ENCODE results near the gene RBBP8NL. TPM values are rescaled to one million over a fixed set of nuclear protein-coding genes. Genes with fewer than 3 reads are reported as not detected.

RBBP8NL gene
- total RNA-seq, 1 experiment from 2014 or later, result 0.28 TPM

- no peak for DNase-seq
- H3T11ph ChIP-seq (ENCODE audit: low read length), result no peak overlapping the region
- H3K23ac ChIP-seq (ENCODE audit: insufficient read length, low read depth, low read length), result no peak overlapping the region
- H3K79me1 ChIP-seq (ENCODE audit: insufficient read depth, low read depth, low read length, poor library complexity, severe bottlenecking), result no peaks in the 10 kb centered on the region
- WGBS (ENCODE audit: extremely low coverage, insufficient read length, low lambda C conversion rate), result no CpG with 5 or more reads among the region's 12 CpGs
- H4K8ac ChIP-seq (replicated peaks; ENCODE audit: insufficient read length, low read depth, low read length), result no peak overlapping the region
- no peaks in the 10 kb centered on the region for H3K9me3 ChIP-seq (ENCODE audit: control insufficient read depth, low read depth, low read length)
- H3K4me2 ChIP-seq (ENCODE audit: insufficient read depth, insufficient read length, low read length), result no peak overlapping the region
- H3K56ac ChIP-seq (ENCODE audit: insufficient read length, low read depth, low read length), result no peak overlapping the region
- no peaks in the 10 kb centered on the region for H3K23me2 ChIP-seq (ENCODE audit: insufficient read length, low read depth, low read length, poor library complexity, severe bottlenecking)
- H3K4ac ChIP-seq (ENCODE audit: low read depth, low read length), result no peak overlapping the region
- TF ChIP-seq, protein P1, sequence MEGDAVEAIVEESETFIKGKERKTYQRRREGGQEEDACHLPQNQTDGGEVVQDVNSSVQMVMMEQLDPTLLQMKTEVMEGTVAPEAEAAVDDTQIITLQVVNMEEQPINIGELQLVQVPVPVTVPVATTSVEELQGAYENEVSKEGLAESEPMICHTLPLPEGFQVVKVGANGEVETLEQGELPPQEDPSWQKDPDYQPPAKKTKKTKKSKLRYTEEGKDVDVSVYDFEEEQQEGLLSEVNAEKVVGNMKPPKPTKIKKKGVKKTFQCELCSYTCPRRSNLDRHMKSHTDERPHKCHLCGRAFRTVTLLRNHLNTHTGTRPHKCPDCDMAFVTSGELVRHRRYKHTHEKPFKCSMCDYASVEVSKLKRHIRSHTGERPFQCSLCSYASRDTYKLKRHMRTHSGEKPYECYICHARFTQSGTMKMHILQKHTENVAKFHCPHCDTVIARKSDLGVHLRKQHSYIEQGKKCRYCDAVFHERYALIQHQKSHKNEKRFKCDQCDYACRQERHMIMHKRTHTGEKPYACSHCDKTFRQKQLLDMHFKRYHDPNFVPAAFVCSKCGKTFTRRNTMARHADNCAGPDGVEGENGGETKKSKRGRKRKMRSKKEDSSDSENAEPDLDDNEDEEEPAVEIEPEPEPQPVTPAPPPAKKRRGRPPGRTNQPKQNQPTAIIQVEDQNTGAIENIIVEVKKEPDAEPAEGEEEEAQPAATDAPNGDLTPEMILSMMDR (conservative IDR thresholded peaks at IDR 0.05), result no peak
- no peak overlapping the region for H3K27ac ChIP-seq (ENCODE audit: insufficient read length, low read depth, low read length)
- Mint-ChIP-seq H3K4me3 (no peak overlapping the region), H3K4me1 (peaks cover 9 to 15% of the 10 kb centered on the region in 2 experiments), H3K9me3 (no peaks in the 10 kb centered on the region), H3K27me3 (ENCODE audit: low read depth) (peaks cover 16% of the 10 kb centered on the region), H3K36me3 (ENCODE audit: insufficient read depth in 1 of 3, low read depth in 3 of 3) (no peaks in the 10 kb centered on the region; a peak in 1 of 7 replicates), H3K27ac (no peak overlapping the region)
- H2AFZ ChIP-seq (ENCODE audit: low read length), result no peak overlapping the region
- H3K18ac ChIP-seq (ENCODE audit: insufficient read length, low read depth, low read length), result no peak overlapping the region
- H4K20me1 ChIP-seq (ENCODE audit: control insufficient read depth, insufficient read depth, insufficient read length), result no peaks in the 10 kb centered on the region
- H2BK15ac ChIP-seq (ENCODE audit: low read depth, low read length), result no peak overlapping the region
- H2BK5ac ChIP-seq (ENCODE audit: insufficient read length, low read length), result no peak overlapping the region
- H2AK5ac ChIP-seq (ENCODE audit: insufficient read length, low read length), result no peak overlapping the region
- H2BK20ac ChIP-seq (ENCODE audit: low read depth, low read length, poor library complexity, severe bottlenecking), result no peak overlapping the region
- no peak overlapping the region for H4K5ac ChIP-seq (ENCODE audit: insufficient read length, low read depth, low read length)
- H3K79me2 ChIP-seq (ENCODE audit: insufficient read depth, low read length), result no peaks in the 10 kb centered on the region
- H3K14ac ChIP-seq (ENCODE audit: insufficient read depth, low read length), result no peak overlapping the region
- no peak overlapping the region for H4K91ac ChIP-seq (ENCODE audit: insufficient read length, low read depth, low read length)
- no peak overlapping the region for H2BK120ac ChIP-seq (ENCODE audit: low read depth, low read length, poor library complexity, severe bottlenecking)
- no peak overlapping the region for H3K9ac ChIP-seq (ENCODE audit: extremely low read depth, insufficient read length, low read length)
- no peak overlapping the region for H2BK12ac ChIP-seq (ENCODE audit: insufficient read length, low read depth, low read length)
- H3K27me3 ChIP-seq (ENCODE audit: insufficient read depth, low read length), result no peaks in the 10 kb centered on the region
- H3K4me1 ChIP-seq (ENCODE audit: insufficient read depth, low read length), result no peaks in the 10 kb centered on the region
Measured at GRCh38 chr20:62408640-62409039, 18.7 kb downstream of the RBBP8NL start.

Data from H9 (cell line).